Suprapubic skin (tissue), 4 donors: ENCODE results near the gene AUTS2.

Experiments used
- CTCF ChIP-seq, 2 donors: fragments of 200-600 bp in 1 of 2; fragments of 450-650 bp in 1 of 2; sonication (generic) in 1 of 2; IDR thresholded peaks; one replicate each; pipeline ENCODE4 v1.5.1; 2016 to 2019; ENCODE audit warnings: antibody characterized with exemption in 2 of 2, mild to moderate bottlenecking in 1 of 2, moderate library complexity in 1 of 2
- EP300 ChIP-seq: sonication (generic); formaldehyde crosslinking; IDR thresholded peaks from one replicate; pipeline ENCODE4 v1.6.1; 2017; ENCODE audit warnings: antibody characterized with exemption
- POLR2A ChIP-seq, 2 donors: fragments of 450-650 bp; IDR thresholded peaks; one replicate each; pipeline ENCODE4 v1.6.1; 2017; ENCODE audit warnings: antibody characterized with exemption in 2 of 2, mild to moderate bottlenecking in 2 of 2, moderate library complexity in 2 of 2
- POLR2AphosphoS5 ChIP-seq, 3 donors: sonication (generic); formaldehyde crosslinking; IDR thresholded peaks; one replicate each; pipeline ENCODE4 v1.6.1; 2017; ENCODE audit warnings: antibody characterized with exemption in 3 of 3

GRCh38 chr7:69762821-69763352 lies 164.6 kb downstream of the AUTS2 start:
- no peak for TF ChIP-seq CTCF (IDR thresholded peaks at IDR 0.05)
- no peak for TF ChIP-seq EP300
- TF ChIP-seq POLR2A (IDR thresholded peaks at IDR 0.05): no peak
- TF ChIP-seq POLR2AphosphoS5 (IDR thresholded peaks at IDR 0.05): no peak
